Placental pericyte (primary cell): ENCODE results near the gene KIF26B. TPM values are rescaled to one million over a fixed set of nuclear protein-coding genes. Genes with fewer than 3 reads are reported as not detected.
A peak's percentile ranks its signal among the peaks of the same experiment; 100 is the strongest.

Source experiments
- small RNA-seq: library from RNA; depleted of rRNA; stranded (forward); fragments of <200 nt; gene quantifications from one replicate; pipeline ENCODE3, GENCODE V24; 2012; ENCODE audit warnings: low replicate concordance
- total RNA-seq: library from RNA; depleted of rRNA; stranded (reverse); fragments of >200 nt; gene quantifications from 2 replicates; pipeline ENCODE4 v1.2.3, GENCODE V29; 2012

The KIF26B gene
- 18.9 and 45.3 TPM in 2 replicates for total RNA-seq

GRCh38 chr1:245154429-245155271 lies at the start of gene KIF26B:
KIF26B (plus strand) TSS chr1:245154985; CDS start chr1:245155425, 440 bp downstream.

Small RNAs within 50 kb of the gene (small RNA-seq; reads per million reads assigned to genes)
- gene DNAJC19P8 (not detected), gene RNU1-132P (0.65 reads per million, percentile 28 among the genes with 10 or more reads in this experiment)
